Hematopoietic multipotent progenitor cell treated with erythropoietin and hydrocortisone succinate and interleukin-3 and kit ligand, for 6 days (in vitro differentiated cells): ENCODE measurements around the gene SCARB1.

ENCODE experiments used
- DNase-seq: peaks from one replicate; pipeline ENCODE4 v3.0.0-alpha.2; 2015

Gene SCARB1

DNA sequence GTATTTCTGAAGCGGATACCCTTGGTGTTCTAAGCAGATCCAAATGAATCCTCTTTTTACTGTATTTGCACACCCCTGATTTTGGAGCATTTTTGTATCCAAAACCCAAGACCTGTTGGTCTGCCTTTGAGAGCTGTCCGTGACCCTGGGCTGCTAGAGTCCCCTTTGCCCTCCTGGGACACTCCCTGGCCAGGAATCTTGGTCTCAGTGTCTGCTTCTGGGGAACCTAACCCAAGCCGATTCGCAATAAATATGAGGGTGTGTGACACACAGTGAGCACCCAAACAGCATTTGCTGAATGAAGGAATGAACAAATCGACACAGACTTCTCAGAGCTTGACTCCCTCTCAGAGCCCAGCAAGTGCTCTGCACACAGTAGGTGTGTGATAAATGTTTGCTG is 92.9 kb downstream of the SCARB1 start:
- DNase-seq: no peak

DNA sequence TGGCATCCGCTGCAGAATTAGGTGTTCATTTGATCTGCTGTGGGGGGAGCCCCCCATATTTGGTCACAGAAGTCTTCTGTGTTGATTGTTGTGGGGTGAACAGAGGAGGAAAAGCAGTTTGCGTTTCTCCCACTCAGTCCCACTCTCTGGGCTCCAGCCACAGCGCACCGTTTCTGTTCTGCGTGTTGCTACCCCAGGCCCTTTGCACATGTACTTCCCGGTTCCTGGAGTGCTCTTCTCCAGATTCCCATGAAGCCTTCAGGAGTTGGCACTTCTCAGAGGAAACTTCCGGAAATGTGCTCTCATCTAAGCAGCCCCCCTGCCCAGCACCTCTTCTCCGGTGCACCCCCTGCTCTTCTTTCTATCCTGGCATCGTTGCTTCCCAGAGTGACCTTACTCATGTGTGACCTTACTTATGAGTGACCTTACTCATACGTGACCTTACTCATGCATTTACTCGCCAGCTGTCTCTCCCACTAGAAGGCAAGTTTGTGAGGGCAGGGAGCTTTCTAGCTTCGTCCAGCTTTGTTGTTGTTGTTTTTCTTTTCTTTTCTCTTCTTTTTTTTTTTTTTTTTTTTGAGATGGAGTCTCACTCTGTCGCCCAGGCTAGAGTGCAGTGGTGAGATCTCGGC is 93.7 kb downstream of the SCARB1 start:
- no peak for DNase-seq

DNA sequence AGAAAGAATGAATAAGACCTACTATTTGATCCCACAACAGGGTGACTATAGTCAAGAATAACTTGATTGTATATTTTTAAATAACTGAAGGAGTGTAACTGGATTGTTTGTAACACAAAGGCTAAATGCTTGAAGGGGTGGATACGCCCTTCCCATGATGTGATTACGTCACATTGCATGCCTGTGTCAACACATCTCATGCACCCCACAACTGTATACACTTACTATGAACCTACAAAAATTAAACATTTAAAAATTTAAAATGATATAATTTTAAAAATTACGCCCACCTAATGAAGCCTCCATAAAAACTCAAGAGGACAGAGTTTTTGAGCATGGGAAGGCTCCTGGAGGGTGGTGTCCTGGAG is 94.5 kb downstream of the SCARB1 start:
- DNase-seq: no peak

DNA sequence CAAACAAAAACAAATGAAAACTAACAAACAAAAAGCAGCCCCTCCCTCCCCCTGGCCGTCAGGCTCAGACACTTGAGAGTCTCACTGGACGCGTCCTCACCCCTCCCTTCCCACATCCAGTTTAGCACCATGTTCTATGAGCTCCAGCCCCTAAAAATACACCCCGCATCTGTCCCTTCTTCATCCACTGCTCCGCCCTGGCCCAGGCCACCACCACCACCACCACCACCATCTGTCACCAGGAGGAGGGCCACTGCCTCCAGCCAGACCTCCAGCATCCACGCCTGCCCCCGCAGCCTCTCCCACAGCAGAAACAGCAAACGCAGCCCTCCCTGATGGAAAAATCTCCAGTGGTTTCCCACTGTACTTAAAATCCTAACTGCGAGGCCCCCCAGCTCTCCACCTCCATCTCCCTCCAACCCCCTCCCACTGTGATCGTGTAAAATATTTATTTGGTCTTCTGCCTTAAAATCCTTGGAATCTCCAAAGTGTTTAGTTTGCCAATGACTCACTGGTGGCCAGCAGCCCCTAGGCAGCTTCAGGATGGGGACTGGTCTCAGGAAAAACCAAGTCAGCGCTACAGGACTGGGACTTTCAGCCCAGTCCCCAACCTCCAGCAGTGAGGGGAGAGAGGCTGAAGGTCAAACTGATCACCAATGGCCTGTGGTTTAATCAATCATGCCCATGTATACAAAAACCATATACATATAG is 95.1 kb downstream of the SCARB1 start:
- DNase-seq: no peak

DNA sequence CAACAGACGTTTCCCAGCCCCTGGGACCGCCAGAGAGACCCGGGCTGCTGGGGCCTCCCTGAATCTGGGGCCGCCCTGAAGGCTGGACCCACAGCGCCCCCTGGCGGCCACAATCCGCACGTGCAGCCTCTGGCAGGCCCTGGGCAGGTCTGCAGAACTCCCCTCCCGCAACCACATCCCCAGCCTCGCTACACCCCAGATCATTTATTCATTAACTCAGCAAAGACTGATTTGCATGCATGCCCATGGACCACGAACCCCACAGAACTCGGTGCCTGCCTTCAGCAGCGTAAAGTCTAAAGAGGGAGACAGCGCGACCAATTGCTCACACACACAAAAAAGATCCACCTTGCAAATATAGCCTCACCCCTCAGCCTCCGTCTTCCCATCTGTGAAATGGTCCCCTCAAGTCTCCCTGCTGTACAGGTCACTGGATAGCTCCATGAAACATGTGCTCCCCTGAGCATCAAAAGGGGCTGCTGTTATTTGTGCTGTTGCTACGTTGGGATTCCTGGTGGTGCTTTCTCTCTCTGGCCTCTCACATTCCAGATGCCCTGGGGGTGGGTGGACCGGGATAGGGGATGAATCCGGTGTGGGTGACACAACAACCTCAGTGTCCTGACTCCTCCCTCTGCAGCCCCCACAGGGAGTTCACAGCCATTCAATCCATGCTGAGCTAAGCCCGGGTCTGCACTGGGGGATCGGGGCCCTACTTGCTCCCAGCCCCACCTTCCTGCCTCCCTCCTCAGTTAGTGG is 96.4 kb downstream of the SCARB1 start:
- peak; percentile 75 for DNase-seq

DNA sequence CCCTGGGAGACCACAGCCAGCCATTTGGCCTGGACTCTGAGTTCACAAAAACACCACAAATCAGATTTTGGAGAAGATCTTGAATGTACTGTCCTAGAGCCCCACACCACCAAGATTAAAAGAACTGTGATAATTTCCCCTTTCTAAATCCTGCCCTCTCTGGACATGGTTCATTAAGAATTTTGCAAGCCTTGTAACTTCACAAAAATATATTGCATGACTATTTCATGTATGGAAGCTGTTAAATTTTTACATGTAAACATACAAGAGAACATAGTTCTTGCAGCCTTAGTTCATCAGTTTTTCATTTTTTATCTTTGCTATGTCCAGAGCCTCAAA is 97.0 kb downstream of the SCARB1 start:
- DNase-seq: no peak

DNA sequence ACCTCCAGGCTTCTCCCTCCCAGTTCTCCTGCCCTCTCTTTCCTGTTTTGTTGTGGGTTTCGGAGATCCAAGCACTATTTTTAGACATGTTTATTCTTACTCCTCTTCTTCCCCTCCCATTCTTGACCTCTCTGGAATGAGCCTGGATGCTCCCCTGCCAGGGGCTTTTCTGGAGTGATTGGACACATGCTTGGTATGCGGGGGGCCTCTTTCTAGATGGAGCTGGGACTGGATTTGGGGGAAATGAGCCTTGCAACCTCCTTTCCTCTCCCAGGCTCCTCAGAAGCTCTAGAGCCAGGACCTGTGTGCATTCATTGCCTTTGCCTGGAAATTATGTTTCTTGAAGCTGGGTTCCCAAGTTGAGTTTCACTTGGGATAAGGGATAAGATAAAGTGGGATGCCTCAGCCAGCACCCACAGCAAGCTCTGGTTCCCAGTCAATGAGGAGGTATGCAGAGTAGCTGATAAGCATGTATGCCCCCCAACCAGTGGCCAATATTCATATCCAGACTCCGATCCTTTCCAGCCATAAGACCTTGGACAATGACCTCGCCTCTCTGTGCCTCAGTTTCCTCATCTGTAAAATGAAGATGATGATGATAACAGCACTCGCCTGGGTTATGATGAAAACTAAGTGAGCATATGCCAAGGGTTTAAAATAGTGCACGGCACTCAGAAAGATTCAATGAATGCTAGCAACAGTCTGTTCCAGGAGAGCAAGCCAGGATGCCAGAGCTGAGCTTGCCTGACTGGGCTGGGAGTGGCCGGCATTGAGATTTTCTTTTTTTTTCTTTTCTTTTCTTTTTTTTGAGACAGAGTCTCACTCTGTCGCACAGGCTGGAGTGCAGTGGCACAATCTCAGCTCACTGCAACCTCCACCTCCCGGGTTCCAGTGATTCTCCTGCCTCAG is 97.8 kb downstream of the SCARB1 start:
- DNase-seq: no peak

DNA sequence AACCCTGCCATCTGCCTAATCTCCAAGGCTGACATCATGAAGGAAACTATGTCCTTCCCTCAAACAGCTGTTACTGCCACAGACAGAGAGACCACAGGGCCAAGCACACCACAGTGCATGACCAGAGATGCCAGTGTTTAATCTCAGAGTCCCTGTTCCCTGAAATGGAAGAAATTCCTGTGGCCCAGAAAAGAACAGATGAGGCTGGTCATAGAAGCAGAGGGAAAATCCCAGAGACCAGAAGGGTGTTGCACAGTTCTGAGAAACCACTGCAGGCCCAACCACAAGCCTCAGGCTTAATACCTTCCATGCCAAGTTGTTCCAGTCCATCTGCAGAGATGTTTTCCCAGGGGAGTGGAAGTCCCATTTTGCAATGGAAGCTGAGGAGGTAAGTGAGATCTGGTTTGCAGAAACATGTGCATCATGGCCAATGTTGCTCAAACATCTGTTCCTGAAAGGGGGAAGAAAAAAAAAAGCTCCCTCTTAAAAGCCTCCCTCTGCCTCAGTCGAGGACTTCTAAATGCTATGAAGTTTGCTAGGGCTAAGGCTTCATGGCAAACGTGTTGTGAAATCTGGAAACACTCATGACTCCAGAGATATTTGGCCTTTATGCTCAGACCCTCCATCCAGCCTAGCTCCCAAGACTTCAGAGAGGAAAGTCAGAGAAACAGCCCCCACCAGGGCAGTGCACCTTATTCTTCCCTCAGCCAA is 98.6 kb downstream of the SCARB1 start:
- no peak for DNase-seq

DNA sequence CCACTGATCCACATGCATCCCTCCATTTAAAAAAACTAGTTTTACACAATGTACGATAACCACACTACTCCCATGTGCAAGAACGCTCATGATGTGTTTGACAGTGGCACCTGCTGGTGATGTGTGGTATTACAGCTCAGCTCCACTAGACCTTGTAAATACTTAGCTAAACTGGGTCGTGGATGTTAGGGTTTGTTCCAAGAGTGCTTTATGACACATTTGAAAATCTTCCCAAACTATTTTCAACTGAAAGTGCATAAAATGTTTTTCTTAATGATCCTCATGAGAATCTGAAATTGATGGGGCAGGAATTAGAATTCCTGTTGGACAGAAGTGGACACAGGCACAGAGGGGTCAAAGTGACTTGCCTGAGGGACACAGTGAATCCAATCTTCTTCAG is 99.2 kb downstream of the SCARB1 start:
- DNase-seq: peak; percentile 60

DNA sequence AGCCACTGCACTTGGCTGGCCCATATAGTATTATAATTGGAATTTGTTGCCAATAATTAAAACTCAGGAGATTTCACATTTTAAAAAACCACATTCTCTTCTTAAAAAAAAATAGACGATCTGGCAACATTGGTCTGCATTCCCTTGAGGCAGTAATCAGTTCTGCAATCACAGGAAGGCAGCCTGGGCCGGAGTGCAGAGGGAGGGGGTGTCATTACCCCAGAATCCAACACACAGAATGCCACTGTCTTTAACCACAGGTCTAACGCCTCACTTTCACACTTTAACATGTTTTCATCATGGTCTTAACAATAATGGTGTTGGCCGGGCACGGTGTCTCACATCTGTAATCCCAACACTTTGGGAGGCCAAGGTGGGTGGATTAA is 100.1 kb downstream of the SCARB1 start:
- DNase-seq: no peak

DNA sequence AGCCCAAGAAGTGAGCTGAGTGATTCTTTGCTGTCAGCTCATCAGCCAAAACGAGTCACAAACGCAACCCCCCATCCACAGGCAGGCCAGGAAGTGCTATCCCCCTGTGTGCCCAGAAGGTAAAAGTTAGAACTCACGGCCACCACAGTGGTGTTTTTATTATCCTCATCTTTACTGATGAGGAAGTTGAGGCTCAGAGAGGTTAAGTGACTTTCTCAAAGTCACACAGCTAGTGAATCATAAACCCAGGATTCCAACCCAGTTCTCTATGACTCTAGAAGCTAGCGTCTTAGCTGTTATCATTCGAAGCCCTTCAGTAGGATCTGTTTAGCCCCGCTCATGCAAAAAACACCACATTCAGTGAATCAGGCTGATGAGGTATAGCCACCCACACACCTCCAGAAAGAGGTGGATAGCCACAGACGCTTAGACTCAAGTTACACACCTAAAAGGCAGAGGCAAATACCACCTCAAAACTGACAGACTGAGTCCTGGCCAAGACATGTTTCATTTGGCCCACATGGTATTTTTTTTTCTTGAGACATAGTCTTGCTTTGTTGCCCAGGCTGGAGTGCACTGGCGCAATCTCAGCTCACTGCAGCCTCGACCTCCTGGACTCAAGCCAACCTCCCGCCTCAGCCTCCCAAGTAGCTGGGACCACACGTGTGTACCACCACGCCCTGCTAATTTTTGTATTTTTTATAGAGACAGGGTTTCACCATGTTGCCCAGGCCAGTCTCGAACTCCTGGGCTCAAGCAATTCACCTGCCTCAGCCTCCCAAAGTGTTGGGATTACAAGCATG is 100.7 kb downstream of the SCARB1 start:
- DNase-seq: no peak

DNA sequence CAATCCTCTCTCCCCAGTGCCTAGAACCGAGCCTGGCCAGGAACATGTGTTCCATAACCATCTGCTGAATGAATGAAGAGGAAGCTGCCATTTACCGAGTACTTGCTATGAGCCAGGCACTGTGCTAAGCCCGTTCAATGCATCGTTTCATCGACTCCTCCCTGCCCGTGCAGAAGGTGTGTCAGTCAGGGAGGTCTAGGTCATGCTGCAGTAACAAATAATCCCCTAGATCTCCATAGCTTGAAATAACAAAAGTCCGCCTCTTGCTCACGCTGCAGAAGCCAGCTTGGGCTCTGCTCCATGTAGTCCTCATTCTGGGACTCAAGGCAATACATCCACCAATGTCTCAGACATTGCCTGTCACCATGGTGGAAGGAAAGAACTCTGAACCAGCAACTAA is 101.3 kb downstream of the SCARB1 start:
- DNase-seq: no peak

DNA sequence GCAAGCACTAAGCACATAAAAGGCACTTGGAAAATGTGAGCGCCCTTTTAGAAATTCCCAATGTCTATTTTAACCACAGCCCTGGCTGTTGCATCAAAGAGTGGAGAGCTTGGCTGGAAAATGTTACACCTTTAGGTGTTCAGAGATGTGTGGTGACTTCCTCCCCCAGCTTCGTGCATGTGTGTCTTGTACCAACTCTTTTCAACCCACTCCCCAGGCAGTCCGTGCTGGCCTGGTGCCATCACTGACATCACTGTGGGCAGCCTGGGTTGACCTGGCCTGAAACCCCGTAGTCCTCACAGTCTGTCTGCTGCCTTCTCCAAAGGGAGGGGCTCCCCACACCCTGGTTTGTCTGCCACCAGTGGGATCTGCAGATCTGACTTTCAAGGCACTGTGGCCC is 101.8 kb downstream of the SCARB1 start:
- DNase-seq: no peak

DNA sequence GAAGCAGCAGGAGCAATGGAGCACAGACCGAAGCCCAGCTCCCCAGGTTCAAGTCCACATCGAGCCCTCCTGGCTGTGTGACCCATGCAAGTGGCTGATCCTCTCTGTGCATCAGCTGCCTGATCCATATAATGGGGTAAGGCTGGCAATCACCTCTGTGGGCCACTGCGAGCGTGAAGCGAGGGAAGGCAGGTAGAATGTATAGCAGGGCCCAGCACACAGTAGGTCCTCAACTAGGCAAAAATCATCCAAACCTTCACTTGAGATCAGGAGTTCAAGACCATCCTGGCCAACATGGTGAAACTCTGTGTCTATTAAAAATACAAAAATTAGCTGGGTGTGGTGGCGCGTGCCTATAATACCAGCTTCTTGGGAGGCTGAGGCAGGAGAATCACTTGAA is 102.6 kb downstream of the SCARB1 start:
- no peak for DNase-seq

DNA sequence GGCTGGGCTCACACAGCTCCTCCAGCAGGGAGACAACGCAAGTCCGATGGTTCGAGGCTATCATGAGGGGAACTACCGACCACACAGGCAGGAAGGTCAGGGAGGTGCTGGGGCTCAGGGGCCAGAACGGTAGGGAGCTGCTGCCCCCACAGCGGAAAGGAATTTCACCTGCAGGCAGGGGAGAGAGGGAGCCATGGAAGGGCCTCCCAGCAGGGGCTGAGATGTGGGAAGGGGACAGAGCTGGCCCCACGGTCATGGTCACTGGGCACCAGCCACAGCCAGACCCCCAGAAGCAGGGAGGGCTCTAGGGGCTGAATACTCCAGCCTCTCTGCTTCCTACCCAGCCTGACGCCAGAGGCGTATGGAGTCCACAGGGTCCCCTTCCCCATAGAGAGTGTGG is 103.1 kb downstream of the SCARB1 start:
- no peak for DNase-seq

DNA sequence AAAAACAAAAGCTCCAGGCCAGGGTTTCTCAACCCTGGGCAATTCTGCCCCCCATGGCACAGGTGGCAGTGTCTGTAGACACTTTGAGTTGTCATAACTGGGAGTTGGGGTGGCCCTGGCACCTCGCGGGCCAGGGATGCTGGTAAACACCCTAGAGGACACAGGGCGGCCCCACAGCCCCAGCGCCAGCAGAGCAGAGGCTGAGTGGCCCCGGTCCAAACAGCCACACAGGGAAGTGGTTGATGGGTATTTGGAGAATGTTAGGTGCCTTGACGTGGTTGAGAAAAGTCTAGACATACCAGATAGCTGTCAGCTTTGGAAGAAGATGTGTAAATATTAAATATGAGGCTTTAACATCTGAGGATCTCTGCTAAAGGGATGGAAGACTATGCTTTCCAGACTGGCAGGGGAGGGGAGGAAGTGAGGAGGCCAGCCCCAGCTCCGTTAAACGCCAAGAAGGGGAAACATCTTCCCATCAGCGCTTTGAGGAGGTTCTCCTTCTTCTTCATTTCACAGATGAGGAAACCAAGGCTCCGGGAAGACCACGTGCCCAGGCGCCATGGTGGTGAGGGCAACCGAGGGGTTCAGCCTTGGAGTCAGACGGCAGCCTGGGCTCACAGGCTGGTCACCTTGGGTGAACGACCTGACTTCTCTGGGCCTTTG is 103.7 kb downstream of the SCARB1 start:
- DNase-seq: no peak

DNA sequence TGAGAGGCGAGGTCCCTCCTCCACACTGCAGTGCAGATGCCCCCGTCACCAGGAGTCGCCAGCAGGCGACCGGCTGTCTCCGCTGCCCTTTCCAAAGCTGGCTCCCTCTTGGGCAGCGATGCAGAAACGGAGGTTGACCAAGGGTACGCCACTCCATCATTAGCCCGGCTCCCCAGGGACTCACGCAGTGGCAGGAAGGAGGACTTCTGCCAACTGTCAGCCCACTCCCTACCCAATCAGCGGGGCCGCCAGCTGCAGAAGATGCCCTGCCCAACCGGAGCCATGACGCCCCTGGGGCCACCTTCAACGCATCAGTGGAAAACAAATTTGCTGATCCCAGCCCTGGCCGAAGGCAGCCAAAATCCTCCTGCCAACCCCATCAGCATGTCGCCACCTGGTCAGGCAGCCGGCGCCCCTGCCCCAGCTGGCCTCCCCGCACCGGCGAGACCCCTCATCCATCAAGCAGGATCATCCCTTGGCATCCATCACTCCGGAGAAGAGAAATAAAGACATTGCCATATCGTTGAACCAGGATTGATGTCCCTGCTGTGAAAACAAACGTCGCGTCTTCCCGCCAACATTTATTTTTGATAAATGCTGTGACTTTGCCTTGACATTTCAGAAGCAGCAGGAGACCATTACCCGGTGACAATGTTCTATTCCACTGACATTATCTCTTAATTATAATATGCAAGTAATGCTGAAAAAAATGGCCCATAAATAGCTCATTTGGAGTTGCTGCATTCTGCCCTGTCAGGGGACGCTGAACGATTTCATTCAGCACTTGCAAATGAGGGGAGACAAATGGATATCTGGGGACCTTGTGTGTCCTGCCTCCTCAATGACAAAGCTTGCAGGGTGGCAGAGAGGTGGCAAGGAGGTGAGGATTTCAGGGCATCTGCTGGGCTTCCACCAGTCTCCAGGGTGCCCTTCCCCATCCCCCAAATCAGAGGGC is 105.1 kb downstream of the SCARB1 start:
- no peak for DNase-seq

DNA sequence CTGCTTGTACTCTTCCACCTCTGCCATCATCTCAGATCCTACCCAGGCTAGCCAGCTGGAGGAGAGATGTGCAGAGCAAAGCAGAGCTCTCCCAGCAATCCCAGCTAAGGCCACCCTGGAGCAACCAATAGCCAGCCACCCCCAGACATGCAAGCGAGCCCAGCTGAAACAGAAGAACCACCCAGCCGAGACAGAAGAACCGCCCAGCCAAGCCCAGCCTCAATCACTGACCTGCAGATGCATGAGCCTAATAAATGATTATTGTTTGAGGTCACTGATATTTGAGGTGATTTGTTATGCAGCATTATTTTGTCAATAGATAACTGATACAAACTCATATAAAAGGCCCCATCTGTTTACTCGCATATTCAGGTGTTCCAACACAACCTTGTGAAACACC is 106.3 kb downstream of the SCARB1 start:
- no peak for DNase-seq

DNA sequence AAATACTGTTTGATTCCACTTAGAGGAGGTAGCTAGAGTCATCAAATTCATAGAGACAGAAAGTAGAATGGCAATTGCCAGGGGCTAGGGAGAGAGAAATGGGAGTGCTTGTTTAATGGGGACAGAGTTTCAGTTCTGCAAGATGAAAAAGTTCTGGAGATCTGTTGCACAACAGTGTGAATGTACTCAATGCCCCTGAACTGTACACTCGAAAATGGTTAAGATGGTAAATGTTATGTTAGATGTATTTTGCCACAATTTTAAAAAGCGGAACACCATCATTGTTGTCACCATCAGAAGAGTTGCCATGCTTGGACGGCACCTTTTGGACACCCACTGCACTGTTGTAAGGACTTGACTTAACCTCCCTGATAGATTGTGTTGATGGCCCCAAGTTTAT is 106.9 kb downstream of the SCARB1 start:
- DNase-seq: no peak

DNA sequence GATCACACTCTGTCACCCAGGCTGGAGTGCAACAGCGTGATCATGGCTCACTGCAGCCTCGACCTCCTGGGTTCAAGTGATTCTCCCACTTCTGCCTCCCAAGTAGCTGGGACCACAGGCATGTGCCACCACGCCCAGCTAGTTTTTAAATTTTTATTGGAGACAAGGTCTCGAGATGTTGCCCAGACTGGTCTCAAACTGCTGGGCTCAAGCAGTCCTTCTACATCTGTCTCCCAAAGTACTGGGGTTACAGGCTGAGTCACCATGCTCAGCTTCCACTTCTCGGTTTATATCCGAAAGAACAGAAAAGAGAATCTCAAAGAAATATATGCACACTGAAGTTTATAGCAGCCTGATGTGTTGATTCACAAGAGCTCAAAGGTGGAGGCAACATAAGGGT is 107.5 kb downstream of the SCARB1 start:
- no peak for DNase-seq
